ENCODE measurements around the gene SMG6. TPM values are rescaled to one million over a fixed set of nuclear protein-coding genes. Genes with fewer than 3 reads are reported as not detected.

Gene SMG6
- total and polyA plus RNA-seq, 2 of the 8 experiments (the other 6 are each of a cell fraction or from before 2014, with no cell fraction given): 18.5 to 25.2 TPM

GRCh38 chr17:2050300-2051060 is 253.1 kb downstream of the SMG6 start:
- no peak overlapping the region for H3K9ac ChIP-seq (replicated peaks in 1 of 4; ENCODE audit: extremely low read depth in 1 of 4, low read depth in 3 of 4, low read length in 3 of 4)
- H3K14ac ChIP-seq (ENCODE audit: insufficient read length): no peak overlapping the region
- no peaks in the 10 kb centered on the region for H3K79me1 ChIP-seq (ENCODE audit: low read depth, low read length)
- POLR2A ChIA-PET (ENCODE audit: partially characterized antibody): interaction anchor here (0.8 kb wide), 1 partner anchor 11 kb away, joined by 3 read pairs; no protein-coding TSS in a partner anchor
- H3K23me2 ChIP-seq (ENCODE audit: low read depth, low read length): peaks cover 9% of the 10 kb centered on the region; the same call in 1 of the 2 replicates
- H3K4ac ChIP-seq (replicated peaks; ENCODE audit: insufficient read length, low read depth, low read length): no peak overlapping the region
- H4K8ac ChIP-seq (ENCODE audit: extremely low read depth, insufficient read depth, low read length): no peak overlapping the region
- no peak for FAIRE-seq
- no peak overlapping the region for H2BK15ac ChIP-seq (ENCODE audit: low read length)
- H3K9me3 ChIP-seq (ENCODE audit: insufficient read depth in 2 of 2, low read depth in 1 of 2, low read length in 1 of 2): no peaks in the 10 kb centered on the region
- DNase-seq (ENCODE audit: low read depth in 1 of 2, low spot score in 2 of 2): peak in 1 of 2 experiments; percentile 77
- no peak overlapping the region for H3K27ac ChIP-seq (ENCODE audit: low read depth, low read length)
- no peak overlapping the region for H3K18ac ChIP-seq (ENCODE audit: extremely low read depth, low read length)
- H4K91ac ChIP-seq (replicated peaks; ENCODE audit: insufficient read length, low read length): no peak overlapping the region
- H3K4me2 ChIP-seq (ENCODE audit: insufficient read depth in 1 of 2, low read depth in 2 of 2, low read length in 2 of 2): peak overlapping the region; percentile 3 to 68
- WGBS, 2 experiments (ENCODE audit: extremely low coverage in 1 of 2, insufficient coverage in 1 of 2, insufficient read length in 1 of 2, insufficient replicate concordance in 2 of 2, low coverage in 1 of 2, low lambda C conversion rate in 2 of 2, missing lambda C conversion rate in 1 of 2): no CpG with 5 or more reads among the region's 88 CpGs
- no peak overlapping the region for H3K23ac ChIP-seq (ENCODE audit: insufficient read length)
- peak overlapping the region in 2 of 4 experiments; percentile 17 to 54; a peak in 3 of 8 replicates for H3K4me3 ChIP-seq (ENCODE audit: extremely low read depth in 1 of 4, insufficient read depth in 2 of 4, low read depth in 3 of 4, low read length in 4 of 4)
- H3K79me2 ChIP-seq (ENCODE audit: control insufficient read depth in 1 of 2, insufficient read depth in 2 of 2, low read length in 2 of 2): no peaks in the 10 kb centered on the region
- no peak overlapping the region for H2AK5ac ChIP-seq (ENCODE audit: low read depth, low read length)
- CTCF ChIA-PET (ENCODE audit: partially characterized antibody): interaction anchor here (0.6 to 2.5 kb wide), 4 partner anchors 10 to 195 kb away, joined by 3 to 10 read pairs (median 4); no protein-coding TSS in a partner anchor
- H2BK12ac ChIP-seq (ENCODE audit: low read depth, low read length): no peak overlapping the region
- H2AFZ ChIP-seq (ENCODE audit: low read length): no peak overlapping the region
- no peak overlapping the region for H2BK5ac ChIP-seq (ENCODE audit: low read depth, low read length)
- peaks cover 51 to 75% (median 71%) of the 10 kb centered on the region in 4 experiments for H3K27me3 ChIP-seq (replicated peaks in 1 of 4; ENCODE audit: control insufficient read depth in 3 of 4, extremely low read depth in 1 of 4, insufficient read depth in 3 of 4, low read length in 3 of 4)
- no peak overlapping the region for H4K5ac ChIP-seq (ENCODE audit: insufficient read length, low read depth, low read length)
- no peak overlapping the region for H2BK20ac ChIP-seq (ENCODE audit: low read length)
- H3K56ac ChIP-seq (replicated peaks; ENCODE audit: insufficient read length, low read depth, low read length): no peak overlapping the region
- H2BK120ac ChIP-seq (replicated peaks; ENCODE audit: low read depth, low read length): no peak overlapping the region
- H3K36me3 ChIP-seq (ENCODE audit: control insufficient read depth in 2 of 4, insufficient read depth in 4 of 4, low read length in 3 of 4): peaks cover 0 to 5% (median 0%) of the 10 kb centered on the region in 4 experiments; a peak in 1 of 8 replicates
- H3K4me1 ChIP-seq (replicated peaks in 1 of 4; ENCODE audit: control insufficient read depth in 3 of 4, insufficient read depth in 4 of 4, low read length in 3 of 4): peaks cover 0 to 8% (median 5%) of the 10 kb centered on the region in 4 experiments; a peak in 5 of 7 replicates
- H4K20me1 ChIP-seq (replicated peaks in 1 of 2; ENCODE audit: control insufficient read depth in 1 of 2, insufficient read depth in 2 of 2, low read length in 2 of 2): peaks cover 9 to 13% of the 10 kb centered on the region in 2 experiments
- peak; percentile 55; the same call in 1 of the 2 replicates for TF ChIP-seq EGR1 (IDR thresholded peaks at IDR 0.05; ENCODE audit: borderline replicate concordance, low read depth, low read length)
- TF ChIP-seq, protein P1, sequence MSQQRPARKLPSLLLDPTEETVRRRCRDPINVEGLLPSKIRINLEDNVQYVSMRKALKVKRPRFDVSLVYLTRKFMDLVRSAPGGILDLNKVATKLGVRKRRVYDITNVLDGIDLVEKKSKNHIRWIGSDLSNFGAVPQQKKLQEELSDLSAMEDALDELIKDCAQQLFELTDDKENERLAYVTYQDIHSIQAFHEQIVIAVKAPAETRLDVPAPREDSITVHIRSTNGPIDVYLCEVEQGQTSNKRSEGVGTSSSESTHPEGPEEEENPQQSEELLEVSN (IDR thresholded peaks at IDR 0.05): peak; percentile 77
- TF ChIP-seq CREB1 (IDR thresholded peaks at IDR 0.05): peak; percentile 94
- TF ChIP-seq RXRA (IDR thresholded peaks at IDR 0.05; ENCODE audit: insufficient read depth, low read depth, low read length): no peak
- peak; percentile 91 for TF ChIP-seq MAX (IDR thresholded peaks at IDR 0.05)
- TF ChIP-seq MAFK (IDR thresholded peaks at IDR 0.05; ENCODE audit: low read depth, low read length): no peak
- TF ChIP-seq YY1 (IDR thresholded peaks at IDR 0.05; ENCODE audit: low read depth, low read length): no peak
- no peak for TF ChIP-seq SP2 (IDR thresholded peaks at IDR 0.05; ENCODE audit: low read length)
- TF ChIP-seq JUND (IDR thresholded peaks at IDR 0.05; ENCODE audit: low read length): 0 out of 2 replicates have a peak, but pooled peaks have one; percentile 10
- TF ChIP-seq RAD21 (IDR thresholded peaks at IDR 0.05 in 1 of 2, conservative IDR thresholded peaks at IDR 0.05 in 1 of 2; ENCODE audit: low read depth in 2 of 2, low read length in 2 of 2): no peak
- no peak for TF ChIP-seq HDAC6 (IDR thresholded peaks at IDR 0.05; ENCODE audit: low read depth, low read length)
- no peak for TF ChIP-seq POLR2AphosphoS5 (IDR thresholded peaks at IDR 0.05; ENCODE audit: low read depth, low read length)
